Upper lobe of right lung (tissue), 1 donor: ENCODE measurements around the gene ZDHHC16. TPM values are rescaled to one million over a fixed set of nuclear protein-coding genes. Genes with fewer than 3 reads are reported as not detected.

Source experiments
- ATAC-seq: fragments of 200-7000 bp; cut with Tn5 transposase; one replicate; pipeline ENCODE4 v1.9.1; 2020; ENCODE audit warnings: mild to moderate bottlenecking, moderate library complexity
- DNase-seq: peaks from one replicate; pipeline ENCODE4 v3.0.0-alpha.2; 2020
- H3K27ac ChIP-seq: fragments of 200-600 bp; one replicate; pipeline ENCODE4 v1.8.0; 2022
- H3K27me3 ChIP-seq: fragments of 200-600 bp; one replicate; pipeline ENCODE4 v1.8.0; 2022; ENCODE audit warnings: mild to moderate bottlenecking
- H3K36me3 ChIP-seq: fragments of 200-600 bp; one replicate; pipeline ENCODE4 v1.8.0; 2022
- H3K4me1 ChIP-seq: fragments of 200-600 bp; one replicate; pipeline ENCODE4 v1.8.0; 2022
- H3K4me3 ChIP-seq: fragments of 200-600 bp; one replicate; pipeline ENCODE4 v1.8.0; 2022; ENCODE audit warnings: mild to moderate bottlenecking
- H3K9me3 ChIP-seq: fragments of 200-600 bp; one replicate; pipeline ENCODE4 v1.8.0; 2022
- CTCF ChIP-seq: fragments of 200-600 bp; IDR thresholded peaks from one replicate; pipeline ENCODE4 v1.8.0; 2022; ENCODE audit warnings: antibody characterized with exemption
- intact Hi-C: fragments of 100-400 bp; cut with DNase I; formaldehyde crosslinking; loops from one replicate; pipeline ENCODE4 v1.11.0; 2022
- total RNA-seq: library from RNA; stranded (reverse); fragmentation: NEBNext Ultra II Directional; extraction: Animal tissue kit (Norgen Biotek cat#: 25700); gene quantifications from one replicate; pipeline ENCODE4 v1.2.1, GENCODE V29; 2021
- donor health status: DM: no; HTN: yes; CAD: no; lungs with severe emphysema.

The ZDHHC16 gene
- total RNA-seq, 1 donor from 2014 or later = 63.2 TPM

DNA sequence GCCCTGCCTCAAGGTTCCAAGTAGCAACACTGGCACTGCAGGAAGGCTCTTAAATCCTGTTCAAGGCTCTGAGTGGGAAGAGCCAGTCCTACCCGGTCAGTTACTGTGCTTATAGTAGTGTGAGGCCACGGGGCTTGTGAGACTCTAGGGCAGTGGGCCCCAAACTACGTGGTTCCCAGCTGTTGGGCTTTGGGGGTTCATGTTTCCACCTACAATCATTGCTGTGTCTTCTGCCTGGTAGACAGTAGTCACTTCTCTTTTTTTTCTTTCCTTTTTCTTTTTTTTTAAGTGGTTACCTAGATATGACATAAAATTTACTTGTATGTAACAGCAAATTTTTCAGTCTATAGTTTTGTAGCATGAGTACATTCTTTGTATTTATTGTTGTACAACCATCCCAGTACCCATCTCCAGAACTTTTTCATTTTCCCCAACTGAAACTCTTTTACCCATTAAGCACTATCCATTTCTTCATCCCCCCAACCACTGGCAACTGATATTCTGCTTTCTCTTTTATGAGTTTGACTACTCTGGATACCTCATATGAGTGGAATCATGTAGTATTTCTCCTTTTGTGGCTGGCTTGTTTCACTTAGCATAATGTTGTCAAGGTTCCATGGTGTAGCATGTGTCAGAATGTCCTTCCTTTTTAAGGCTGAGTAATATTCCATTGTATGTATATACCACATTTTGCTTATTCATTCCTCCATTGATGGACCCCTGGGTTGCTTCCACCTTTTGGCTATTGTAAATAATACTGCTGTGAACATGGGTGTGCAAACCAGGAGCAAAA lies 60.4 kb downstream of the ZDHHC16 start:
- ATAC-seq = peak; percentile 19
- TF ChIP-seq CTCF = no peak
- Histone ChIP-seq H3K4me3 (no peak overlapping the region), H3K27ac (no peak overlapping the region), H3K36me3 (no peaks in the 10 kb centered on the region), H3K9me3 (no peaks in the 10 kb centered on the region), H3K27me3 (no peaks in the 10 kb centered on the region), H3K4me1 (peaks cover 7% of the 10 kb centered on the region)
- intact Hi-C loops = no loop called here
- no peak for DNase-seq

Other genes starting within 250 kb of the ZDHHC16 start
- gene ARHGAP19, start 153.5 kb upstream of the ZDHHC16 start, total RNA-seq = 14.0 TPM
- gene FRAT1, start 126.9 kb upstream of the ZDHHC16 start, total RNA-seq = 10.4 TPM
- gene FRAT2, start 111.4 kb upstream of the ZDHHC16 start, total RNA-seq = 20.4 TPM
- 23.7 TPM for gene RRP12, start 44.8 kb upstream of the ZDHHC16 start, total RNA-seq
- gene PGAM1, start 20.0 kb upstream of the ZDHHC16 start, total RNA-seq = 139 TPM
- gene EXOSC1, start 169 bp upstream of the ZDHHC16 start, total RNA-seq = 27.0 TPM
- 70.7 TPM for gene MMS19, start 52.2 kb downstream of the ZDHHC16 start, total RNA-seq
- gene UBTD1, start 52.7 kb downstream of the ZDHHC16 start, total RNA-seq = 37.5 TPM
- 0.98 TPM for gene ANKRD2, start 126.6 kb downstream of the ZDHHC16 start, total RNA-seq
- gene HOGA1, start 138.2 kb downstream of the ZDHHC16 start, total RNA-seq = 2.3 TPM
- not detected for gene C10orf62, start 143.5 kb downstream of the ZDHHC16 start, total RNA-seq
- gene MORN4, start 187.3 kb downstream of the ZDHHC16 start, total RNA-seq = 3.8 TPM
- 28.3 TPM for gene PI4K2A, start 194.5 kb downstream of the ZDHHC16 start, total RNA-seq
- 20.5 TPM for gene AVPI1, start 241.1 kb downstream of the ZDHHC16 start, total RNA-seq